Brain microvascular endothelial cell (primary cell): ENCODE results near the gene PSG3.
A peak's percentile ranks its signal among the peaks of the same experiment; 100 is the strongest.
"Not testable (repeated sequence)": the region's sequence is repeated elsewhere in the genome, so short reads cannot be mapped to it uniquely, and the experiment has no call there.

ENCODE experiments used
- DNase-seq: peaks from one replicate; pipeline ENCODE4 v3.0.0-alpha.2; 2020
- H3K27ac ChIP-seq: fragments of 250-450 bp; sonication (Bioruptor Pico); 2 replicates; pipeline ENCODE4 v1.5.1; 2020; ENCODE audit warnings: mild to moderate bottlenecking, moderate library complexity
- H3K27me3 ChIP-seq: fragments of 250-450 bp; sonication (Bioruptor Pico); replicated peaks from 2 replicates; pipeline ENCODE4 v1.5.1; 2020; ENCODE audit warnings: mild to moderate bottlenecking
- H3K36me3 ChIP-seq: fragments of 250-450 bp; sonication (Bioruptor Pico); replicated peaks from 2 replicates; pipeline ENCODE4 v1.5.1; 2020; ENCODE audit warnings: mild to moderate bottlenecking
- H3K4me3 ChIP-seq: 2 replicates; pipeline ENCODE4 v1.5.1; 2011; ENCODE audit warnings: low read depth, mild to moderate bottlenecking, control low read depth, low read length, moderate library complexity
- in situ Hi-C: cut with HindIII; loops from 2 replicates; pipeline ENCODE4 v1.10.0; 2017; ENCODE audit warnings: low sequenced_read_pairs, low pct_ligation_motif_present
- TF ChIP-seq, protein P1 (sequence below): IDR thresholded peaks from 2 replicates; pipeline ENCODE4 v1.5.1; 2011; ENCODE audit warnings: low read depth, mild to moderate bottlenecking, moderate library complexity, low read length, control low read depth, inconsistent platforms; ENCODE audit errors: missing control alignments

PSG3 gene

DNA sequence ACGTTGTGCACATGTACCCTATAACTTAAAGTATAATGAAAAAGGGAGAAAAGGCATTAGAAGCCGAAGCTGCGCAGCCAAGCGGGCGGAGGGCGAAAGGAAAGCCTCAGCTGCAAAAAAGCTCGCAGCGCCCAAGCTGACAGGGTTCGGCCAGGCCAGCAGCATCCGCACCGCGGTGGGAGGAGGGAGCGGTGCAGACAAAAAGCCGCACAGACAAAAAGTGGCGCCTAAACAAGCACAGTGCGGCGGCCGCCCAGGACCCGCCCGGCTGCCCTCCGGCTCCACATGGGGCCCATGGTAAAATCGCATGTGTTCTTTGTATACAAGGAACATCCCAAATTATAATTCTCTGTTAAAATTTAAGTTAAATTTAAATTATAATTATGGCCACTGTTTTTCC, 42.4 kb downstream of the PSG3 start:
- Histone ChIP-seq H3K27me3 (no peaks in the 10 kb centered on the region), H3K4me3 (no peak overlapping the region), H3K36me3 (no peaks in the 10 kb centered on the region), H3K27ac (no peak overlapping the region)
- TF ChIP-seq, protein P1, sequence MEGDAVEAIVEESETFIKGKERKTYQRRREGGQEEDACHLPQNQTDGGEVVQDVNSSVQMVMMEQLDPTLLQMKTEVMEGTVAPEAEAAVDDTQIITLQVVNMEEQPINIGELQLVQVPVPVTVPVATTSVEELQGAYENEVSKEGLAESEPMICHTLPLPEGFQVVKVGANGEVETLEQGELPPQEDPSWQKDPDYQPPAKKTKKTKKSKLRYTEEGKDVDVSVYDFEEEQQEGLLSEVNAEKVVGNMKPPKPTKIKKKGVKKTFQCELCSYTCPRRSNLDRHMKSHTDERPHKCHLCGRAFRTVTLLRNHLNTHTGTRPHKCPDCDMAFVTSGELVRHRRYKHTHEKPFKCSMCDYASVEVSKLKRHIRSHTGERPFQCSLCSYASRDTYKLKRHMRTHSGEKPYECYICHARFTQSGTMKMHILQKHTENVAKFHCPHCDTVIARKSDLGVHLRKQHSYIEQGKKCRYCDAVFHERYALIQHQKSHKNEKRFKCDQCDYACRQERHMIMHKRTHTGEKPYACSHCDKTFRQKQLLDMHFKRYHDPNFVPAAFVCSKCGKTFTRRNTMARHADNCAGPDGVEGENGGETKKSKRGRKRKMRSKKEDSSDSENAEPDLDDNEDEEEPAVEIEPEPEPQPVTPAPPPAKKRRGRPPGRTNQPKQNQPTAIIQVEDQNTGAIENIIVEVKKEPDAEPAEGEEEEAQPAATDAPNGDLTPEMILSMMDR, result no peak
- DNase-seq, result no peak
- in situ Hi-C loops, result no loop called here

DNA sequence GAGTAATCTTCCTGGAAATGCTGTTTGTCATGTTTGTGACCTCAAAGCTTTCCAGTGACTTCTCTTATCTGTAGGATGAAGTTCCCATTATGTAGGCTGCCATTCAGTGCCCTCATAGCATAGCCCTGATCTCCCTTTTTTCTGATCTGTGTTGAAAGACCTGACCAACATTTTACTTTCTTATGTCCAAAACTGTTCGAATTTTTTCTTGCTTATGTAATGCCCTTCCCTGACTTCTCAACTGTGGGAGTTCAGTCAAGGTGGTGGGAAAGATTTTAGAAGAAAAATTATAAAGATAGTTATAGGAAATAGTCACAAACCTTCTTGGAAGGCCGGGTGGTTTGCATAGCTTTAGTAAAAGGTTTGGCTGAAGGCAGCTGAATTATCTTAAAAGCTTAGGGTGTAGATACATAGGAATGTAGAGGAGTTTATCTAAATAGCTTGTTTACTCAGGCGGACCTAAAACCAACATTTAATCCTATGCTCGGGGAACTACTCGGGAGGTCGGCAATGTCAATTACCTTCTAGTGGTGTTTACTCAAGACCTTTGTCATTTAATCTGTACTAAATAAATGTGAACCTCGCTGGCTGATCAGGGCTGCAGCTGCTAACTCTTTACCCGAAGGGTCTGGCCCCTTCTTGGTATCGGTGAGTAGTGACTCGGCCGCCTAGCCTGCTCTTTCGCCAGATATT, 44.3 kb downstream of the PSG3 start:
- Histone ChIP-seq H3K4me3 (no peak overlapping the region), H3K27ac (no peak overlapping the region), H3K27me3 (no peaks in the 10 kb centered on the region), H3K36me3 (no peaks in the 10 kb centered on the region)
- in situ Hi-C loops, result no loop called here
- TF ChIP-seq, protein P1, result no peak
- no peak for DNase-seq

DNA sequence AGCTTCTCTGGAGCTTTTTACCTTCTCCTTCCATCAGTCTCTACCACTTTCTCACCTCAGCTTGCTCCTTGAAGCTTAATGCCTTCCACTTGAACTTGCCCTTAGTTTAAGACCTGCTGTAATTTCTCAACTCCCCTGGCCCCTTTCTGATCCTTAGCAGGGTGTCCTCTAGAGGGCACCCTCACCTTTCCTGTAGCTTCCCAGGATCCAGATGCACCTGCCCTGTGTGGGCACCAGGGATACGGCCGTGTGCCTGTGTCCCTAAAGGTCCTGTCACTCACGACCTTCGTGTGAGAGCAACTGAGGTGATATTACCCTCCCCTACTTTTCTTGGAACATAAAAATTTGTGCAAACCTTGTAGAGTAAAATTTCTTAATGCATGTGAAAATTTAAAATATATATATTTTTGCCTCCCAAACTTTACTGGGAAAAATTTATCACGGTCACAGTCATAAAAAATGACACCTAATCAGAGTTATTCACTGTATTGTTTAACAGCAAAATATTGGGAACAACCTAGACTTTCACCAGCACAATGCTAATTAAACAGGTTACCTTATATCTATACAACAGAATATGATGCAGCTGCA, 46.4 kb downstream of the PSG3 start:
- in situ Hi-C loops, result no loop called here
- Histone ChIP-seq H3K27me3 (no peaks in the 10 kb centered on the region), H3K4me3 (no peak overlapping the region), H3K27ac (no peak overlapping the region), H3K36me3 (no peaks in the 10 kb centered on the region)
- TF ChIP-seq, protein P1, result peak; percentile 78
- peak; percentile 14 for DNase-seq

DNA sequence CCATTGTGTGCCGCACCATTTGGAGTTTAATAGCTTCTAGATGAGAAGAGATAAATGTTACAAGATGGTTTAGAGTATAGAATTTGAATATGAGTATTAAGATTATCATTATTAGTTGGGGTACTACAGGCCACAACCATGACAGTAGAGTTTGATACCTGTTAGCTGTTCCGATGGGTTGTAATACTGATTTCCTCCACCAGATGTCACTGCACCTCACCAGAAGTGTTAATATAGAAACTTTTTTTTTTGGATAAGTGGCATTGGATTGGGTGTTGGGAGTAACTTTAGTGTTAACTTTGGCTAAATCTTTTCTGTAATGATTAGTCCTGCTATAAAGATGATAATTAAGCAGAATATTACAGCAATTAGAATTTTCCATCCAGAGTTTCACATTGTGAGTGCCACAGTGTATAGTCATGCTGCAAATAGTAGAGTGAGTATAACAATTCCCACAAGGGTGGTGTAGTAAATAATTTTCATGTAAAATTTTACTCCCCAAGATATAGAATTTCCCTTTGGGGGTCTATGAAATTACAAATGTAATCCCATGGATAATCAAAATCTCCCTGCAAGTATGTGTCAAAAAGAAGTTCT, 56.3 kb downstream of the PSG3 start:
- peak; percentile 52 for DNase-seq
- Histone ChIP-seq H3K27ac (no peak overlapping the region), H3K27me3 (no peaks in the 10 kb centered on the region), H3K4me3 (no peak overlapping the region), H3K36me3 (no peaks in the 10 kb centered on the region)
- in situ Hi-C loops, result no loop called here
- TF ChIP-seq, protein P1, result peak; percentile 65

DNA sequence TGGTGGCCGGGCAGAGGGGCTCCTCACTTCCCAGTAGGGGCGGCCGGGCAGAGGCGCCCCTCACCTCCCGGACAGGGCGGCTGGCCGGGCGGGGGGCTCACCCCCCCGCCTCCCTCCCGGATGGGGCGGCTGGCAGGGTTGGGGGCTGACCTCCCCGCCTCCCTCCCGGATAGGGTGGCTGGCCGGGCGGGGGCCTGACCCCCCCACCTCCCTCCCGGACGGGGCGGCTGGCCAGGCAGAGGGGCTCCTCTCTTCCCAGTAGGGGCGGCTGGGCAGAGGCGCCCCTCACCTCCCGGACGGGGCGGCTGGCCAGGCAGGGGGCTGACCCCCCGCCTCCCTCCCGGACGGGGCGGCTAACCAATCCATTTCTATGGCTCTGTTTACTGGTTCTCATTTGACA, 64.0 kb downstream of the PSG3 start:
- in situ Hi-C loops, H3K4me3 ChIP-seq, H3K27ac ChIP-seq, H3K27me3 ChIP-seq, DNase-seq, H3K36me3 ChIP-seq: not testable (repeated sequence)

DNA sequence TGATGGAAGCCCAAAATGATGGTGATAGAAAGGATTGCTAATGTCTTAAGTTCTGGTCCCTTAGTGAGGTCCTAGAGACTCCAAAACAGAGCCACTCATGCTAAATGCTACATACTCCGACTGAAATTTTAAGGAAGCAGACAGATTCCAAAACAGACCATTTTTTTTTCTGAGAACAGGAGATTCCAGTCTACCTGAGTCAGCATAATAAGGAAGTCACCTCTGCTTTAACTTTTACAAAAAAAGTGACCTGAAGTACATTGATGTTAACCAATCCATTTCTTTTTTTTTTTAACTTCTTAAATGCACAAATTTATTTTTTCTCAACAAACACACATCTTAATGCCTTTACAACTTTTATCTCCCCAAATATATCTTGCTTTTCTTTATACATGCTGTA, 65.7 kb downstream of the PSG3 start:
- H3K4me3 ChIP-seq, H3K36me3 ChIP-seq, H3K27ac ChIP-seq, DNase-seq, H3K27me3 ChIP-seq, in situ Hi-C loops: not testable (repeated sequence)
